Ovary (tissue), 3 donors: ENCODE results near the gene ENO3.

ENCODE experiments used
- CTCF ChIP-seq, 3 donors: fragments of 450-650 bp in 2 of 3; fragments of 200-600 bp in 1 of 3; IDR thresholded peaks; one replicate each; pipeline versions ENCODE4 v1.5.1 to v1.8.0; 2016 to 2022; ENCODE audit warnings: antibody characterized with exemption in 3 of 3, mild to moderate bottlenecking in 1 of 3
- POLR2A ChIP-seq: fragments of 450-650 bp; IDR thresholded peaks from one replicate; pipeline ENCODE4 v1.6.1; 2017; ENCODE audit warnings: antibody characterized with exemption, mild to moderate bottlenecking, moderate library complexity
- donor health status: DM: no; HTN: no; CAD: no.

GRCh38 chr17:4950075-4950745 is 709 bp upstream of the ENO3 start:
- TF ChIP-seq POLR2A (no peak), CTCF (IDR thresholded peaks at IDR 0.05) (no peak)
